ENCODE measurements around the gene NMRK2. TPM values are rescaled to one million over a fixed set of nuclear protein-coding genes. Genes with fewer than 3 reads are reported as not detected.
A peak's percentile ranks its signal among the peaks of the same experiment; 100 is the strongest.
"Not testable (repeated sequence)": the region's sequence is repeated elsewhere in the genome, so short reads cannot be mapped to it uniquely, and the experiment has no call there.

NMRK2 gene
- total RNA-seq, 4 donors from 2014 or later, result 0.39 to 2.1 (median 0.69) TPM; not detected in 1

DNA sequence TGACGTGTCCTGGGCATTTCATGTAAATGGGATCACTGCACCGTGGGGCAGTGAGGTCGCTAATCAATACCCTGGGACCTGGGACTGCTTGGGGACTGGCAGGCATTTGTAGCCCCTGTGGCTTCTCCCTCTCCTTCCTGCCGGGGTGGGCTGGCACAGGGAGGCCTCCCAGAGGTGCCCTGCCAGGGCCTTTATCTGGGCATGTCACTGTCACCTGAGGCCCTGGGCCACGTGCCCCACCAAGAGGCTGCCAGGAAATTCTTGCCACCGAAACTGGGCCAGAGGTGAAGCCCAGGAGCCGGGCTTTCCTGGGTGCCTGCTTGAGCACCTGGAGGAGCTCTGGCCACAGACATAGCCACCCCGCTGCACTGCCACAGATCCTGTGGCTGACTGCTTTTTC, 1.8 kb upstream of the NMRK2 start:
- WGBS, result 81% methylated on average over 6 of the region's 8 CpGs

DNA sequence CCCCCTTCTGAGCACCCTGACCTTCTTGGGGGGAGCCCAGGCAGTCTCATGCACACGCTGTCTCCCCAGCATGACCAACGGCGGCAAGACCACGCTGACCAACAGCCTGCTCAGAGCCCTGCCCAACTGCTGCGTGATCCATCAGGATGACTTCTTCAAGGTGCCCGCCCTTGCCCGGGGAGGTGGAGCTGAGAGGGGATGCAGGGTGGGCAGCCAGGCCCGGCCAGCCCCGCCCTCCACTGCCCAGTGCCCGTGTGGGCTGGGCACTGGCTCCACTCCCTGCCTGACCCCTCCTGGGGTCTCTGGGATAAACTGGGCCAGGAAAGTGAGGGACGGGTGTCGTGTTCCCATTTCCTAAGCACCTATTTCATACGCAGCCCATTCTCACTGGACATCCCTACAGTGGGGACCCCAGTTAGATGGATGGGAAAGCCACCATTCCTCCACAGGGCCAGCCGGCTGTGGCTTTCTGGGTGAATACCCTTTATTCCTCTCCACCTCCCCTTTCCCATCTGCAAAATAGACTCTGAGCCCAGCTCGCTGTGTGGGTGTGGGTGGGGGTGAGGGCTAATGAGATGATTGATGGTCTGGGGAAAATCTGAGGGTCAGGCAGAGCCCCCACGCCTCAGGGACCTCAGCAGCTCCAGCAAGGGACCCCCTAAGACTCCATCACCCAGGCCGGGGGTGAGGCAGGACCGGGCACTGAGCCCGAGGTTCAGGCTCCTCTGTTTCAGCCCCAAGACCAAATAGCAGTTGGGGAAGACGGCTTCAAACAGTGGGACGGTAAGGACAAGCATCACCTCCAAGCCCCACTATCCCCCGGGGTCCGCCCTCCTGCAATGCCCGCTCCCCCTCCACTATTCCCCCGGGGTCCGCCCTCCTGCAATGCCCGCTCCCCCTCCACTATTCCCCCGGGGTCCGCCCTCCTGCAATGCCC, 3.9 kb downstream of the NMRK2 start:
- TF ChIP-seq EP300 (IDR thresholded peaks at IDR 0.05) (no peak), POLR2A (IDR thresholded peaks at IDR 0.05; ENCODE audit: low read depth) (no peak), POLR2AphosphoS5 (IDR thresholded peaks at IDR 0.05) (no peak)
- TF ChIP-seq, protein P1, sequence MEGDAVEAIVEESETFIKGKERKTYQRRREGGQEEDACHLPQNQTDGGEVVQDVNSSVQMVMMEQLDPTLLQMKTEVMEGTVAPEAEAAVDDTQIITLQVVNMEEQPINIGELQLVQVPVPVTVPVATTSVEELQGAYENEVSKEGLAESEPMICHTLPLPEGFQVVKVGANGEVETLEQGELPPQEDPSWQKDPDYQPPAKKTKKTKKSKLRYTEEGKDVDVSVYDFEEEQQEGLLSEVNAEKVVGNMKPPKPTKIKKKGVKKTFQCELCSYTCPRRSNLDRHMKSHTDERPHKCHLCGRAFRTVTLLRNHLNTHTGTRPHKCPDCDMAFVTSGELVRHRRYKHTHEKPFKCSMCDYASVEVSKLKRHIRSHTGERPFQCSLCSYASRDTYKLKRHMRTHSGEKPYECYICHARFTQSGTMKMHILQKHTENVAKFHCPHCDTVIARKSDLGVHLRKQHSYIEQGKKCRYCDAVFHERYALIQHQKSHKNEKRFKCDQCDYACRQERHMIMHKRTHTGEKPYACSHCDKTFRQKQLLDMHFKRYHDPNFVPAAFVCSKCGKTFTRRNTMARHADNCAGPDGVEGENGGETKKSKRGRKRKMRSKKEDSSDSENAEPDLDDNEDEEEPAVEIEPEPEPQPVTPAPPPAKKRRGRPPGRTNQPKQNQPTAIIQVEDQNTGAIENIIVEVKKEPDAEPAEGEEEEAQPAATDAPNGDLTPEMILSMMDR (IDR thresholded peaks at IDR 0.05), result no peak
- no peak overlapping the region for H3K27ac ChIP-seq (replicated peaks in 1 of 4)
- 81% methylated on average over 19 of the region's 29 CpGs for WGBS
- no peak overlapping the region for H3K4me3 ChIP-seq
- DNase-seq (ENCODE audit: extremely low spot score), result no peak
- H3K36me3 ChIP-seq, result peaks cover 0 to under 1% (median 0%) of the 10 kb centered on the region in 4 donors
- H3K4me1 ChIP-seq, result peaks cover 2 to 15% (median 13%) of the 10 kb centered on the region in 4 donors
- intact Hi-C loops (cut with DNase I), result no loop called here
- H3K9me3 ChIP-seq, result no peaks in the 10 kb centered on the region
- H3K27me3 ChIP-seq, result peaks cover 0 to 24% (median 3%) of the 10 kb centered on the region in 4 donors

More for the DNA sequence above, 1.8 kb upstream of the NMRK2 start:
- no peak for TF ChIP-seq POLR2AphosphoS5 (IDR thresholded peaks at IDR 0.05)
- TF ChIP-seq POLR2A (IDR thresholded peaks at IDR 0.05; ENCODE audit: low read depth), result no peak
- TF ChIP-seq, protein P1 (IDR thresholded peaks at IDR 0.05), result no peak
- no peak for TF ChIP-seq EP300 (IDR thresholded peaks at IDR 0.05)
- Histone ChIP-seq H3K4me3 (no peak overlapping the region), H3K9me3 (no peaks in the 10 kb centered on the region), H3K27ac (replicated peaks in 1 of 4) (no peak overlapping the region), H3K27me3 (peaks cover 0 to 24% (median 3%) of the 10 kb centered on the region in 4 donors), H3K4me1 (peaks cover 10 to 22% (median 15%) of the 10 kb centered on the region in 4 donors), H3K36me3 (no peaks in the 10 kb centered on the region)
- intact Hi-C loops (cut with DNase I), result no loop called here
- no peak for DNase-seq (ENCODE audit: extremely low spot score)

DNA sequence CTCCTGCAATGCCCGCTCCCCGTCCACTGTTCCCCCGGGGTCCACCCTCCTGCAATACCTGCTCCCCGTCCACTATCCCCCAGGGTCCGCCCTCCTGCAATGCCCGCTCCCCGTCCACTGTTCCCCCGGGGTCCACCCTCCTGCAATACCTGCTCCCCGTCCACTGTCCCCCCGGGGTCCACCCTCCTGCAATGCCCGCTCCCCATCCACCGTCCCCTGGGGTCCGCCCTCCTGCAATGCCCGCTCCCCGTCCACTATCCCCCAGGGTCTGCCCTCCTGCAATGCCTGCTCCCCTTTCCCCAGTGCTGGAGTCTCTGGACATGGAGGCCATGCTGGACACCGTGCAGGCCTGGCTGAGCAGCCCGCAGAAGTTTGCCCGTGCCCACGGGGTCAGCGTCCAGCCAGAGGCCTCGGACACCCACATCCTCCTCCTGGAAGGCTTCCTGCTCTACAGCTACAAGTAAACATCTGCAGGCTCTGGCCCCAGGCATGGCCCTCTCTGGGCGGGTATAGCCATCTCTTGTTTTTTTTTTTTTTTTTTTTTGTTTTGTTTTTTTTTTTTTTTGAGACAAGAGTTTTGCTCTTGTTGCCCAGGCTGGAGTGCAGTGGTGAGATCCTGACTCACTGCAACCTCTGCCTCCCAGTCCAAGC, 5.6 kb downstream of the NMRK2 start:
- H3K27ac ChIP-seq (replicated peaks in 1 of 4); intact Hi-C loops (cut with DNase I); DNase-seq (ENCODE audit: extremely low spot score); H3K36me3 ChIP-seq; H3K9me3 ChIP-seq; H3K4me3 ChIP-seq; H3K4me1 ChIP-seq: not testable (repeated sequence)
- peaks cover 0 to 15% (median 2%) of the 10 kb centered on the region in 4 donors for H3K27me3 ChIP-seq
- WGBS, result 85% methylated on average over 22 of the region's 22 CpGs

DNA sequence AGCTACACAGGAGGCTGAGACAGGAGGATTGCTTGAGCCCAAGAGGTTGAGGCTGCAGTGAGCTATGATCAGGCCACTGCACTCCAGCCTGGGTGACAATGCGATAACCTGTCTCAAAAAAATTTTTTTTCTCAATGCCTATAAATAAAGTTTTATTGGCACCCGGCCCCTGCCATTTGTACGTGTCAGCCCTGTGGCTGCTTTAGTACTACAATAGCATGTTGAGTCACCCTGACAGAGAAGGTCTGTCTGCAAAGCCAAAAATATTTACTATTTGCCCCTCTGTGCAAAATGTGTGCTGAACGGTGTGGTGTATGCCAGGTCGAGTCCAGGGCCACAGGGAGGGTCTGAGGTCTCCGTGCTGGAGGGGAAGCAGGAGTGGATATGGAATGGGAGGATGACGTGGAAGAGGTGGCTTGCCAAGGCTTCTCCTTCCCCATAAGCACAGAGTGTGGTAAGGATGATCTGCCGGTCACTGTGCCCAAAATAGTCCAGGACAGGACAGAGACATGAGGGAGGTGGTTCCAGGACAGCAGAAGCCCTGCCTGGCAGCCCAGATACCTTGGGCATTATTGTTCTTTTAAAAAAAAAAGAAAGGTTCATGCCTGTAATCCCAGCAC, 10.0 kb downstream of the NMRK2 start:
- whole genome bisulfite sequencing, result 75% methylated on average over 8 of the region's 8 CpGs
- Histone ChIP-seq H3K9me3 (no peaks in the 10 kb centered on the region), H3K4me3 (no peak overlapping the region), H3K4me1 (peaks cover 0 to 11% (median 3%) of the 10 kb centered on the region in 4 donors), H3K27me3 (no peaks in the 10 kb centered on the region), H3K27ac (replicated peaks in 1 of 4) (peak overlapping the region in 1 of 4 donors; percentile 46), H3K36me3 (peaks cover 0 to 8% (median 0%) of the 10 kb centered on the region in 4 donors)
- TF ChIP-seq POLR2A (IDR thresholded peaks at IDR 0.05; ENCODE audit: low read depth) (no peak), EP300 (IDR thresholded peaks at IDR 0.05) (no peak), POLR2AphosphoS5 (IDR thresholded peaks at IDR 0.05) (peak; percentile 22 to 28)
- TF ChIP-seq, protein P1 (IDR thresholded peaks at IDR 0.05), result no peak
- intact Hi-C loops (cut with DNase I), result no loop called here
- DNase-seq (ENCODE audit: extremely low spot score), result no peak

Measured in esophagus muscularis mucosa (tissue), 4 donors.